DOHH2 (cell line): ENCODE measurements around the gene PALLD.

Source experiments
- H3F3A ChIP-seq: fragments of 200-600 bp; sonication (generic), shearing (Covaris generic); 2 replicates; pipeline ENCODE4 v1.6.0; 2016; ENCODE audit warnings: antibody characterized with exemption, mild to moderate bottlenecking; ENCODE audit not compliant: control insufficient read depth, insufficient read depth
- H3K27ac ChIP-seq: fragments of 200-600 bp; sonication (generic); 2 replicates; pipeline ENCODE4 v1.5.1; 2014; ENCODE audit warnings: low read depth, mild to moderate bottlenecking, low read length, moderate library complexity
- H3K27me3 ChIP-seq: fragments of 200-600 bp; sonication (generic); 2 replicates; pipeline ENCODE4 v1.6.1; 2014; ENCODE audit warnings: mild to moderate bottlenecking, low read length, mixed read lengths; ENCODE audit not compliant: control insufficient read depth
- H3K36me3 ChIP-seq: fragments of 200-600 bp; sonication (generic); 2 replicates; pipeline ENCODE4 v1.6.1; 2014; ENCODE audit warnings: mild to moderate bottlenecking, low read length, moderate library complexity, mixed read lengths; ENCODE audit not compliant: control insufficient read depth
- H3K4me1 ChIP-seq: fragments of 200-600 bp; sonication (generic); 2 replicates; pipeline ENCODE4 v1.6.1; 2014; ENCODE audit warnings: mild to moderate bottlenecking, low read length, mixed read lengths; ENCODE audit not compliant: control insufficient read depth
- H3K4me2 ChIP-seq: fragments of 200-600 bp; sonication (generic); 2 replicates; pipeline ENCODE4 v1.6.0; 2014; ENCODE audit warnings: mild to moderate bottlenecking, low read length, moderate library complexity
- H3K4me3 ChIP-seq: fragments of 200-600 bp; sonication (generic); 2 replicates; pipeline ENCODE4 v1.5.1; 2014; ENCODE audit warnings: mild to moderate bottlenecking, low read length, mixed read lengths
- H3K79me2 ChIP-seq: fragments of 200-600 bp; sonication (generic); 2 replicates; pipeline ENCODE4 v1.6.1; 2014; ENCODE audit warnings: mild to moderate bottlenecking, low read length, mixed read lengths; ENCODE audit not compliant: control insufficient read depth
- H3K9me2 ChIP-seq: fragments of 200-600 bp; sonication (generic); replicated peaks from 2 replicates; pipeline ENCODE4 v1.6.1; 2014; ENCODE audit warnings: mild to moderate bottlenecking, low read length, mixed read lengths; ENCODE audit not compliant: control insufficient read depth
- H3K9me3 ChIP-seq: fragments of 200-600 bp; sonication (generic); 2 replicates; pipeline ENCODE4 v1.6.1; 2014; ENCODE audit warnings: antibody characterized with exemption, low read length, mixed read lengths; ENCODE audit not compliant: control insufficient read depth, insufficient read depth
- H4K20me1 ChIP-seq: fragments of 200-600 bp; sonication (generic); 2 replicates; pipeline ENCODE4 v1.6.0; 2014; ENCODE audit warnings: low read depth, mild to moderate bottlenecking, antibody characterized with exemption, low read length, moderate library complexity; ENCODE audit not compliant: control insufficient read depth, insufficient read depth
- CTCF ChIP-seq: fragments of 200-600 bp; sonication (generic); IDR thresholded peaks from one replicate; pipeline ENCODE4 v1.5.1; 2014; ENCODE audit warnings: antibody characterized with exemption, mild to moderate bottlenecking, low read depth, low read length; ENCODE audit not compliant: poor library complexity, severe bottlenecking
- EZH2phosphoT487 ChIP-seq: fragments of 200-600 bp; sonication (generic); IDR thresholded peaks from 2 replicates; pipeline ENCODE4 v1.6.1; 2017; ENCODE audit warnings: borderline replicate concordance, mild to moderate bottlenecking, antibody characterized with exemption, low read length, moderate library complexity, mixed read lengths

Gene PALLD

GRCh38 chr4:168883513-168883912 is 386.7 kb downstream of the PALLD start:
- Histone ChIP-seq H3K9me2 (no peaks in the 10 kb centered on the region), H3K36me3 (no peaks in the 10 kb centered on the region), H3K27ac (no peak overlapping the region), H3F3A (no peaks in the 10 kb centered on the region), H3K27me3 (0 out of 2 replicates have a peak, but pooled peaks cover 2% of the 10 kb centered on the region), H3K79me2 (no peaks in the 10 kb centered on the region), H3K9me3 (no peaks in the 10 kb centered on the region), H3K4me1 (no peaks in the 10 kb centered on the region), H3K4me3 (no peak overlapping the region), H4K20me1 (no peaks in the 10 kb centered on the region), H3K4me2 (no peak overlapping the region)
- no peak for TF ChIP-seq CTCF
- no peak for TF ChIP-seq EZH2phosphoT487

- Histone ChIP-seq H3K4me1 (no peaks in the 10 kb centered on the region), H3K79me2 (no peaks in the 10 kb centered on the region), H3K4me2 (no peak overlapping the region), H3K4me3 (no peak overlapping the region), H3K27me3 (0 out of 2 replicates have a peak, but pooled peaks cover 2% of the 10 kb centered on the region), H3F3A (no peaks in the 10 kb centered on the region), H4K20me1 (no peaks in the 10 kb centered on the region), H3K27ac (no peak overlapping the region), H3K36me3 (no peaks in the 10 kb centered on the region), H3K9me3 (no peaks in the 10 kb centered on the region), H3K9me2 (no peaks in the 10 kb centered on the region)
- TF ChIP-seq CTCF = no peak
- no peak for TF ChIP-seq EZH2phosphoT487
Measured at GRCh38 chr4:168884251-168885124, 387.6 kb downstream of the PALLD start.

GRCh38 chr4:168885400-168885799 is 388.5 kb downstream of the PALLD start:
- Histone ChIP-seq H3F3A (no peaks in the 10 kb centered on the region), H3K79me2 (no peaks in the 10 kb centered on the region)
- TF ChIP-seq CTCF = no peak
- TF ChIP-seq EZH2phosphoT487 = no peak

More at GRCh38 chr4:168885400-168885799, 388.5 kb downstream of the PALLD start:
- Histone ChIP-seq H3K36me3 (no peaks in the 10 kb centered on the region), H3K4me1 (no peaks in the 10 kb centered on the region), H4K20me1 (no peaks in the 10 kb centered on the region), H3K27ac (no peak overlapping the region), H3K9me3 (no peaks in the 10 kb centered on the region), H3K9me2 (no peaks in the 10 kb centered on the region), H3K4me3 (no peak overlapping the region), H3K4me2 (no peak overlapping the region), H3K27me3 (0 out of 2 replicates have a peak, but pooled peaks cover 2% of the 10 kb centered on the region)
